HEK293 (cell line): ENCODE results near the gene TMEM8B.

Experiments used
- CTCF ChIA-PET: fragments of 350-600 bp; formaldehyde crosslinking; extraction: SDS; loops from one replicate; lab custom pipeline; 2021; ENCODE audit warnings: antibody characterized with exemption; lab: Yijun Ruan, JAX
- POLR2A ChIA-PET: fragments of 300-600 bp; formaldehyde crosslinking; extraction: SDS; loops from one replicate; lab custom pipeline; 2020; ENCODE audit warnings: antibody characterized with exemption, inconsistent platforms; lab: Yijun Ruan, JAX
- H3K27ac ChIP-seq: fragments of 200-500 bp; sonication (Bioruptor generic); 2 replicates; pipeline ENCODE4 v1.5.1; 2014; ENCODE audit warnings: low read depth, low read length, control low read depth, inconsistent platforms; ENCODE audit errors: extremely low read depth
- H3K36me3 ChIP-seq, 2 experiments: fragments of 200-500 bp in 1 of 2; sonication (Bioruptor generic) in 1 of 2; 1 replicate in 1 of 2; 2 replicates in 1 of 2; pipeline ENCODE4 v1.5.1; 2014 to 2017; ENCODE audit warnings: inconsistent platforms in 2 of 2, low read length in 2 of 2; ENCODE audit not compliant: control insufficient read depth in 2 of 2, insufficient read depth in 1 of 2
- H3K4me1 ChIP-seq: fragments of 200-500 bp; sonication (Bioruptor generic); 2 replicates; pipeline ENCODE4 v1.5.1; 2014; ENCODE audit warnings: mild to moderate bottlenecking, low read length, inconsistent platforms; ENCODE audit not compliant: control insufficient read depth, insufficient read depth
- H3K4me3 ChIP-seq: 2 replicates; pipeline ENCODE4 v1.5.1; 2011; ENCODE audit warnings: low read depth, mild to moderate bottlenecking, control low read depth, low read length, moderate library complexity
- H3K9me3 ChIP-seq: fragments of 200-500 bp; sonication (Bioruptor generic); 2 replicates; pipeline ENCODE4 v1.5.1; 2014; ENCODE audit warnings: low read depth, low read length, inconsistent platforms; ENCODE audit not compliant: control insufficient read depth, insufficient read depth
- EGR2 ChIP-seq: fragments of 450-650 bp; formaldehyde crosslinking; IDR thresholded peaks from 2 replicates; pipeline ENCODE4 v1.5.1; 2016; ENCODE audit warnings: low read depth, missing biosample characterization, missing genetic modification characterization
- KLF9 ChIP-seq: fragments of 450-650 bp; formaldehyde crosslinking; IDR thresholded peaks from 2 replicates; pipeline ENCODE4 v1.5.1; 2016; ENCODE audit warnings: missing biosample characterization, missing genetic modification characterization, low read depth
- MZF1 ChIP-seq: fragments of 450-650 bp; formaldehyde crosslinking; IDR thresholded peaks from 2 replicates; pipeline ENCODE4 v1.5.1; 2017; ENCODE audit warnings: missing biosample characterization, missing genetic modification characterization, borderline replicate concordance
- OSR2 ChIP-seq: fragments of 450-650 bp; formaldehyde crosslinking; IDR thresholded peaks from 2 replicates; pipeline ENCODE4 v1.5.1; 2016; ENCODE audit warnings: missing biosample characterization, missing genetic modification characterization
- SCRT2 ChIP-seq: fragments of 450-650 bp; formaldehyde crosslinking; IDR thresholded peaks from 2 replicates; pipeline ENCODE4 v1.5.1; 2016; ENCODE audit warnings: missing biosample characterization, missing genetic modification characterization
- SP2 ChIP-seq: fragments of 450-650 bp; formaldehyde crosslinking; IDR thresholded peaks from 2 replicates; pipeline ENCODE4 v1.5.1; 2016; ENCODE audit warnings: missing biosample characterization, missing genetic modification characterization
- YY1 ChIP-seq: fragments of 450-650 bp; formaldehyde crosslinking; IDR thresholded peaks from 2 replicates; pipeline ENCODE4 v1.5.1; 2018; ENCODE audit warnings: missing biosample characterization, missing genetic modification characterization
- YY2 ChIP-seq: fragments of 450-650 bp; formaldehyde crosslinking; IDR thresholded peaks from 2 replicates; pipeline ENCODE4 v1.5.1; 2016; ENCODE audit warnings: missing biosample characterization, missing genetic modification characterization
- ZBTB8A ChIP-seq: fragments of 450-650 bp; formaldehyde crosslinking; IDR thresholded peaks from 2 replicates; pipeline ENCODE4 v1.5.1; 2016; ENCODE audit warnings: missing biosample characterization, missing genetic modification characterization
- ZFHX2 ChIP-seq: fragments of 450-650 bp; formaldehyde crosslinking; conservative IDR thresholded peaks from 2 replicates; pipeline ENCODE4 v1.5.1; 2016; ENCODE audit warnings: missing biosample characterization, missing genetic modification characterization
- ZFP3 ChIP-seq: fragments of 450-650 bp; formaldehyde crosslinking; IDR thresholded peaks from 2 replicates; pipeline ENCODE4 v1.5.1; 2016; ENCODE audit warnings: low read depth, missing biosample characterization, missing genetic modification characterization
- ZFP37 ChIP-seq: fragments of 450-650 bp; formaldehyde crosslinking; IDR thresholded peaks from 2 replicates; pipeline ENCODE4 v1.5.1; 2016; ENCODE audit warnings: missing biosample characterization, missing genetic modification characterization
- ZIC2 ChIP-seq: fragments of 450-650 bp; formaldehyde crosslinking; IDR thresholded peaks from 2 replicates; pipeline ENCODE4 v1.5.1; 2016; ENCODE audit warnings: missing biosample characterization, missing genetic modification characterization
- ZNF23 ChIP-seq: fragments of 450-650 bp; formaldehyde crosslinking; IDR thresholded peaks from 2 replicates; pipeline ENCODE4 v1.5.1; 2016; ENCODE audit warnings: missing biosample characterization, missing genetic modification characterization, borderline replicate concordance
- ZNF248 ChIP-seq: fragments of 450-650 bp; formaldehyde crosslinking; IDR thresholded peaks from 2 replicates; pipeline ENCODE4 v1.5.1; 2017; ENCODE audit warnings: missing biosample characterization, missing genetic modification characterization
- ZNF391 ChIP-seq: fragments of 450-650 bp; formaldehyde crosslinking; IDR thresholded peaks from 2 replicates; pipeline ENCODE4 v1.5.1; 2016; ENCODE audit warnings: low read depth, missing biosample characterization, missing genetic modification characterization, borderline replicate concordance
- ZNF416 ChIP-seq: fragments of 450-650 bp; formaldehyde crosslinking; IDR thresholded peaks from 2 replicates; pipeline ENCODE4 v1.5.1; 2016; ENCODE audit warnings: missing biosample characterization, missing genetic modification characterization
- ZNF558 ChIP-seq: fragments of 450-650 bp; formaldehyde crosslinking; IDR thresholded peaks from 2 replicates; pipeline ENCODE4 v1.5.1; 2016; ENCODE audit warnings: missing biosample characterization, missing genetic modification characterization
- ZNF600 ChIP-seq: fragments of 450-650 bp; formaldehyde crosslinking; IDR thresholded peaks from 2 replicates; pipeline ENCODE4 v1.5.1; 2016; ENCODE audit warnings: missing biosample characterization, missing genetic modification characterization
- ZNF621 ChIP-seq: fragments of 450-650 bp; formaldehyde crosslinking; IDR thresholded peaks from 2 replicates; pipeline ENCODE4 v1.5.1; 2017; ENCODE audit warnings: missing biosample characterization, missing genetic modification characterization
- ZNF701 ChIP-seq: fragments of 450-650 bp; formaldehyde crosslinking; IDR thresholded peaks from 2 replicates; pipeline ENCODE4 v1.5.1; 2016; ENCODE audit warnings: missing biosample characterization, missing genetic modification characterization
- ZNF707 ChIP-seq: fragments of 450-650 bp; formaldehyde crosslinking; IDR thresholded peaks from 2 replicates; pipeline ENCODE4 v1.5.1; 2016; ENCODE audit warnings: missing biosample characterization, missing genetic modification characterization
- ZNF776 ChIP-seq: fragments of 450-650 bp; formaldehyde crosslinking; IDR thresholded peaks from 2 replicates; pipeline ENCODE4 v1.5.0; 2017; ENCODE audit warnings: missing biosample characterization, missing genetic modification characterization, borderline replicate concordance
- ZNF792 ChIP-seq: fragments of 450-650 bp; formaldehyde crosslinking; IDR thresholded peaks from 2 replicates; pipeline ENCODE4 v1.5.1; 2016; ENCODE audit warnings: missing biosample characterization, missing genetic modification characterization
- ZNF837 ChIP-seq: fragments of 450-650 bp; formaldehyde crosslinking; IDR thresholded peaks from 2 replicates; pipeline ENCODE4 v1.5.1; 2016; ENCODE audit warnings: missing biosample characterization, missing genetic modification characterization
- TF ChIP-seq, protein P1 (sequence below): fragments of 450-650 bp; formaldehyde crosslinking; IDR thresholded peaks from 2 replicates; pipeline ENCODE4 v1.5.1; 2016; ENCODE audit warnings: missing biosample characterization, missing genetic modification characterization
- TF ChIP-seq, protein P2 (sequence below): fragments of 450-650 bp; formaldehyde crosslinking; IDR thresholded peaks from 2 replicates; pipeline ENCODE4 v1.5.1; 2016; ENCODE audit warnings: missing biosample characterization, missing genetic modification characterization
- TF ChIP-seq, protein P3 (sequence below): fragments of 450-650 bp; formaldehyde crosslinking; IDR thresholded peaks from 2 replicates; pipeline ENCODE4 v1.5.1; 2017; ENCODE audit warnings: missing biosample characterization, mild to moderate bottlenecking, missing genetic modification characterization, moderate library complexity

Gene TMEM8B

DNA sequence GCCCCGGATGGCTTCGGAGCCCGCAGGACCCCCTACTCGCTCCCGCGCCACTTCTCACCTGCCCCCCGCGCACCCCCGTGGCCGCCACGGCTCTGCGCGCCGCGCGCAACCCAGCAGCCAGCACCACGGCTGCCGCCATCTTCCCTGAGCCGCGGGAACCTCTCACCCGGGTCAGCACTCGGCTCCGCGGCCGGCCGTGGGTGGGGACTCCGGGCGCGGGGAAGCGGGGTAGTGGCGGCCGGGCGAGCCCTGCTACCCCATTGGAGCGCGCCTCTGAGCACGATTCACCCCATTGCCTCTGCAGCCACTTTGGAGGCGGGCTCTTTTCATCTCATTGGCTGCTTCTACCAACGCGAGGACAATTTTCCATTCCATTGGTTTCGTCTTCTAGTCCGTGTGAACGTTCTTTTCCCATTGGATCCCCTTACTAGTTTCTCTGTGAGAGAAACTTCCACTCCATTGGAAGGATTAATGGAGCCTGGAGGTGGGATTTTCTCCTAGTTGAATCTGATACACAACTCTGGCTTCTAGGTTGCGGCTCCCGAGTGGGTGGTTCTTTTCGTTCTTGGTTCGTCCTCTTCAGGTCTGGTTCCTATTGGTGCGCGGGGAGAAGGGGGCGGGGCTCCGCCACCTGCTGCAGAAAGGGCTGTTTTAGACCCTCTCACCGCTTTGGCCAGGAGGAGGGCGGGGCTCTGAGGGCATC lies 14.0 kb upstream of the TMEM8B start, which contains the start of gene HINT2 (continued):
- TF ChIP-seq ZFP3 (tag by site-specific recombination) (no peak), EGR2 (peak; percentile 27; the same call in 1 of the 2 replicates), ZNF792 (tag by site-specific recombination) (no peak), ZFHX2 (tag by site-specific recombination) (peak; percentile 66), YY1 (tag by site-specific recombination) (peak; percentile 82), ZNF416 (tag by site-specific recombination) (no peak), ZBTB8A (tag by site-specific recombination) (no peak), SP2 (tag by site-specific recombination) (peak; percentile 92)
- TF ChIP-seq, protein P1, sequence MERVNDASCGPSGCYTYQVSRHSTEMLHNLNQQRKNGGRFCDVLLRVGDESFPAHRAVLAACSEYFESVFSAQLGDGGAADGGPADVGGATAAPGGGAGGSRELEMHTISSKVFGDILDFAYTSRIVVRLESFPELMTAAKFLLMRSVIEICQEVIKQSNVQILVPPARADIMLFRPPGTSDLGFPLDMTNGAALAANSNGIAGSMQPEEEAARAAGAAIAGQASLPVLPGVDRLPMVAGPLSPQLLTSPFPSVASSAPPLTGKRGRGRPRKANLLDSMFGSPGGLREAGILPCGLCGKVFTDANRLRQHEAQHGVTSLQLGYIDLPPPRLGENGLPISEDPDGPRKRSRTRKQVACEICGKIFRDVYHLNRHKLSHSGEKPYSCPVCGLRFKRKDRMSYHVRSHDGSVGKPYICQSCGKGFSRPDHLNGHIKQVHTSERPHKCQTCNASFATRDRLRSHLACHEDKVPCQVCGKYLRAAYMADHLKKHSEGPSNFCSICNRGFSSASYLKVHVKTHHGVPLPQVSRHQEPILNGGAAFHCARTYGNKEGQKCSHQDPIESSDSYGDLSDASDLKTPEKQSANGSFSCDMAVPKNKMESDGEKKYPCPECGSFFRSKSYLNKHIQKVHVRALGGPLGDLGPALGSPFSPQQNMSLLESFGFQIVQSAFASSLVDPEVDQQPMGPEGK (tag by site-specific recombination): 0 out of 2 replicates have a peak, but pooled peaks have one; percentile 28
- TF ChIP-seq, all 188 proteins: peak for 25

DNA sequence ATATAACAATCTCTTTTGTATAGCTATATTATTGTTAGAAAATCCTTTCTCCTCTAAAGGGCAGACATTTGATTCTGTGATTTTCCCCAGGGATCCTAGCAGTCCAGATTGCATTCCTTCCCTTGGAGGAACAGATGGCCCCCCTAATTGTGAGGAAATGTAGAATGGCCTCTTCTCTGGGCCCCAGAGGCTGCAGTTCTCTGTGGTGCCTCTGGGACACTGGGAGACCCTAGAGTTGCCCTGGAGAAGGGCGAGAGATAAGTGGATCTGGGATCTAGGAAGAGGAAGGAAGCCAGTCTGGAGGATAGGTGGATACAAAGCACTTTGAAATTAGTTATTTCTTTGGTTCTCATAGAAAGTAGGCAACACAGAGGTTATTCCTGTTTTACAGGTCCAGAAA lies 12.3 kb upstream of the TMEM8B start:
- H3K36me3 ChIP-seq: peaks cover 0 to 4% of the 10 kb centered on the region in 2 experiments; a peak in 1 of 3 replicates
- POLR2A ChIA-PET: no interaction called here
- no peak overlapping the region for H3K27ac ChIP-seq
- no peaks in the 10 kb centered on the region for H3K9me3 ChIP-seq
- no peaks in the 10 kb centered on the region for H3K4me1 ChIP-seq
- TF ChIP-seq YY2 (tag by site-specific recombination) (no peak), ZNF701 (no peak), ZNF776 (no peak), KLF9 (tag by site-specific recombination) (no peak), ZNF558 (no peak)
- TF ChIP-seq, protein P2, sequence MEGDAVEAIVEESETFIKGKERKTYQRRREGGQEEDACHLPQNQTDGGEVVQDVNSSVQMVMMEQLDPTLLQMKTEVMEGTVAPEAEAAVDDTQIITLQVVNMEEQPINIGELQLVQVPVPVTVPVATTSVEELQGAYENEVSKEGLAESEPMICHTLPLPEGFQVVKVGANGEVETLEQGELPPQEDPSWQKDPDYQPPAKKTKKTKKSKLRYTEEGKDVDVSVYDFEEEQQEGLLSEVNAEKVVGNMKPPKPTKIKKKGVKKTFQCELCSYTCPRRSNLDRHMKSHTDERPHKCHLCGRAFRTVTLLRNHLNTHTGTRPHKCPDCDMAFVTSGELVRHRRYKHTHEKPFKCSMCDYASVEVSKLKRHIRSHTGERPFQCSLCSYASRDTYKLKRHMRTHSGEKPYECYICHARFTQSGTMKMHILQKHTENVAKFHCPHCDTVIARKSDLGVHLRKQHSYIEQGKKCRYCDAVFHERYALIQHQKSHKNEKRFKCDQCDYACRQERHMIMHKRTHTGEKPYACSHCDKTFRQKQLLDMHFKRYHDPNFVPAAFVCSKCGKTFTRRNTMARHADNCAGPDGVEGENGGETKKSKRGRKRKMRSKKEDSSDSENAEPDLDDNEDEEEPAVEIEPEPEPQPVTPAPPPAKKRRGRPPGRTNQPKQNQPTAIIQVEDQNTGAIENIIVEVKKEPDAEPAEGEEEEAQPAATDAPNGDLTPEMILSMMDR (tag by site-specific recombination): 0 out of 2 replicates have a peak, but pooled peaks have one; percentile 31
- TF ChIP-seq, protein P3, sequence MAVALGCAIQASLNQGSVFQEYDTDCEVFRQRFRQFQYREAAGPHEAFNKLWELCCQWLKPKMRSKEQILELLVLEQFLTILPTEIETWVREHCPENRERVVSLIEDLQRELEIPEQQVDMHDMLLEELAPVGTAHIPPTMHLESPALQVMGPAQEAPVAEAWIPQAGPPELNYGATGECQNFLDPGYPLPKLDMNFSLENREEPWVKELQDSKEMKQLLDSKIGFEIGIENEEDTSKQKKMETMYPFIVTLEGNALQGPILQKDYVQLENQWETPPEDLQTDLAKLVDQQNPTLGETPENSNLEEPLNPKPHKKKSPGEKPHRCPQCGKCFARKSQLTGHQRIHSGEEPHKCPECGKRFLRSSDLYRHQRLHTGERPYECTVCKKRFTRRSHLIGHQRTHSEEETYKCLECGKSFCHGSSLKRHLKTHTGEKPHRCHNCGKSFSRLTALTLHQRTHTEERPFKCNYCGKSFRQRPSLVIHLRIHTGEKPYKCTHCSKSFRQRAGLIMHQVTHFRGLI (tag by site-specific recombination): no peak
- CTCF ChIA-PET: interaction anchor here (0.6 to 0.7 kb wide), 3 partner anchors 10 to 104 kb away, joined by 3 to 5 read pairs (median 3); no protein-coding TSS in a partner anchor
- H3K4me3 ChIP-seq: no peak overlapping the region

DNA sequence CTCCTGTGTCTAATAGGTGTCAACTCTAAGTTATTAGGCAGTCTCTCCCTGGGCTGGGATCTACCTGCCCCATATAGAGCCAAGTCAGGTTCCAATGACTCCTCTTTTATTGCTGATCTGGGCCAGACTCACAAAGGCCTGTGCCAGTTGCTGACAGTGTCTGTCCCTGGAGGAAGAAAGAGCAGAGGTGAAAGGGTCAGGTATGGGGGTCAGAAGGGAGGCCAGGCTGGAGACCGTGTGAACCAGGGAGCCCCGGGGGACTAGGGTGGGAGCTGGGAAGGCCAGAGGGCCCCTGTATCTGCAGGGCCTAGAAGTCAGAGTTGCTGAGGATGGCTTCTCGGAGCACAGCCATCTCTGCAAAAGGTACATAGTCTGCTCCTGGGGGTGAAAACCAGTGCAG lies 10.7 kb upstream of the TMEM8B start:
- H3K36me3 ChIP-seq: no peaks in the 10 kb centered on the region
- no peaks in the 10 kb centered on the region for H3K9me3 ChIP-seq
- ChIA-PET POLR2A (no interaction called here), CTCF (interaction anchor here (0.6 kb wide), 1 partner anchor 454 kb away, joined by 3 read pairs; no protein-coding TSS in a partner anchor)
- no peaks in the 10 kb centered on the region for H3K4me1 ChIP-seq
- no peak overlapping the region for H3K4me3 ChIP-seq
- H3K27ac ChIP-seq: no peak overlapping the region
- TF ChIP-seq ZIC2 (tag by site-specific recombination) (no peak), ZNF707 (tag by site-specific recombination) (no peak), ZNF621 (tag by site-specific recombination) (no peak), ZNF837 (tag by site-specific recombination) (no peak), ZNF391 (tag by site-specific recombination) (no peak), ZNF248 (tag by site-specific recombination) (no peak), ZFP37 (tag by site-specific recombination) (no peak), SCRT2 (tag by site-specific recombination) (no peak), OSR2 (tag by site-specific recombination) (no peak), ZNF600 (tag by site-specific recombination) (no peak), ZNF23 (tag by site-specific recombination) (no peak), MZF1 (tag by site-specific recombination) (no peak)
- TF ChIP-seq, protein P1 (tag by site-specific recombination): no peak
